IMR-90 (cell line): ENCODE measurements around the gene OPN1SW.

Source experiments
- BHLHE40 ChIP-seq: fragments of 150-350 bp; IDR thresholded peaks from 2 replicates; pipeline ENCODE4 v1.6.1; 2016; ENCODE audit warnings: mild to moderate bottlenecking, low read depth, low read length
- CEBPB ChIP-seq: IDR thresholded peaks from 2 replicates; pipeline ENCODE4 v1.6.1; 2012; ENCODE audit warnings: low read depth, low read length, improper control_type of control experiment
- CHD1 ChIP-seq: IDR thresholded peaks from 2 replicates; pipeline ENCODE4 v1.6.1; 2012; ENCODE audit warnings: low read depth, low read length, improper control_type of control experiment
- CTCF ChIP-seq: conservative IDR thresholded peaks from 2 replicates; pipeline ENCODE4 v1.5.1; 2012; ENCODE audit warnings: mild to moderate bottlenecking, low read depth, low read length, improper control_type of control experiment
- MAFK ChIP-seq: IDR thresholded peaks from 2 replicates; pipeline ENCODE4 v1.6.1; 2012; ENCODE audit warnings: low read depth, low read length, improper control_type of control experiment
- MAZ ChIP-seq: IDR thresholded peaks from 2 replicates; pipeline ENCODE4 v1.6.1; 2012; ENCODE audit warnings: low read depth, mild to moderate bottlenecking, low read length, improper control_type of control experiment, moderate library complexity, borderline replicate concordance
- MXI1 ChIP-seq: IDR thresholded peaks from 2 replicates; pipeline ENCODE4 v1.6.1; 2012; ENCODE audit warnings: low read depth, mild to moderate bottlenecking, low read length, moderate library complexity, borderline replicate concordance
- POLR2A ChIP-seq: IDR thresholded peaks from 2 replicates; pipeline ENCODE4 v1.6.1; 2012; ENCODE audit warnings: mild to moderate bottlenecking, low read depth, low read length
- RAD21 ChIP-seq: IDR thresholded peaks from 2 replicates; pipeline ENCODE4 v1.6.1; 2012; ENCODE audit warnings: low read length, improper control_type of control experiment
- RCOR1 ChIP-seq: IDR thresholded peaks from 2 replicates; pipeline ENCODE4 v1.6.1; 2012; ENCODE audit warnings: mild to moderate bottlenecking, low read length, improper control_type of control experiment; ENCODE audit not compliant: insufficient replicate concordance
- RFX5 ChIP-seq: IDR thresholded peaks from 2 replicates; pipeline ENCODE4 v1.8.0; 2012; ENCODE audit warnings: low read depth, mild to moderate bottlenecking, low read length, moderate library complexity
- SMC3 ChIP-seq: fragments of 150-350 bp; IDR thresholded peaks from 2 replicates; pipeline ENCODE4 v1.6.1; 2016; ENCODE audit warnings: low read depth, mild to moderate bottlenecking, antibody characterized with exemption, low read length, moderate library complexity
- USF2 ChIP-seq: fragments of 150-350 bp; IDR thresholded peaks from 2 replicates; pipeline ENCODE4 v1.6.1; 2017; ENCODE audit warnings: mild to moderate bottlenecking, antibody characterized with exemption, low read length, low read depth

- TF ChIP-seq CTCF (no peak), SMC3 (no peak), MAZ (no peak), POLR2A (no peak), USF2 (no peak), RFX5 (no peak), RAD21 (no peak), MAFK (no peak), RCOR1 (no peak), BHLHE40 (no peak), CHD1 (no peak), CEBPB (no peak), MXI1 (no peak)
Observed at GRCh38 chr7:128805225-128805624, 29.6 kb upstream of the OPN1SW start.
